ENCODE data around the gene FOSB. TPM values are rescaled to one million over a fixed set of nuclear protein-coding genes. Genes with fewer than 3 reads are reported as not detected.
"Not testable (repeated sequence)": the region's sequence is repeated elsewhere in the genome, so short reads cannot be mapped to it uniquely, and the experiment has no call there.

Gene FOSB
- total and polyA plus RNA-seq, 2 donors (not counting 3 experiments of a cell fraction or from before 2014, with no cell fraction given), result 2.0 to 10.7 TPM

- H3K4me2 ChIP-seq (ENCODE audit: insufficient read depth, low read length); DNase-seq (ENCODE audit: low read depth, low spot score); H3K9ac ChIP-seq (replicated peaks; ENCODE audit: extremely low read depth, insufficient read depth, low read length); POLR2A ChIA-PET; H3K27ac ChIP-seq (ENCODE audit: insufficient read depth, low read depth, low read length); H3K9me1 ChIP-seq (replicated peaks; ENCODE audit: control insufficient read depth, extremely low read depth, insufficient read depth, low read length); dilution Hi-C loops (cut with MboI; ENCODE audit: extremely low pct_ligation_motif_present, low sequenced_read_pairs); FAIRE-seq; BruUV-seq (replicated peaks); H3K27me3 ChIP-seq (ENCODE audit: control insufficient read depth in 2 of 2, insufficient read depth in 2 of 2, low read length in 2 of 2); intact Hi-C loops (cut with micrococcal nuclease); H2AFZ ChIP-seq (ENCODE audit: low read depth, low read length); H3K4me3 ChIP-seq (replicated peaks in 1 of 3; ENCODE audit: insufficient read depth in 1 of 3, low read depth in 1 of 3, low read length in 3 of 3); H4K20me1 ChIP-seq (replicated peaks; ENCODE audit: control insufficient read depth, extremely low read depth, insufficient read depth, low read length); H3K9me3 ChIP-seq (replicated peaks; ENCODE audit: control insufficient read depth, insufficient read depth, low read length); H3K36me3 ChIP-seq (ENCODE audit: control insufficient read depth in 2 of 2, extremely low read depth in 1 of 2, insufficient read depth in 2 of 2, low read length in 2 of 2): not testable (repeated sequence)
- Histone ChIP-seq H3K4me1 (ENCODE audit: control insufficient read depth, extremely low read depth, insufficient read depth, low read length) (peaks cover 43% of the 10 kb centered on the region), H3K79me2 (ENCODE audit: control insufficient read depth, insufficient read depth, low read length) (peaks cover 83% of the 10 kb centered on the region)
- CTCF ChIA-PET, result interaction anchor here (1.0 to 2.0 kb wide), 3 partner anchors 12 to 106 kb away, joined by 3 to 5 read pairs (median 3); no protein-coding TSS in a partner anchor
Observed at GRCh38 chr19:45510352-45510751, 42.6 kb downstream of the FOSB start.

- no TSS peak for BruUV-seq (replicated peaks)
- TF ChIP-seq MYC (IDR thresholded peaks at IDR 0.05; ENCODE audit: low read depth, low read length) (no peak), GATA2 (IDR thresholded peaks at IDR 0.05; ENCODE audit: insufficient read depth, insufficient read length, low read depth, low read length) (no peak), POLR2AphosphoS5 (IDR thresholded peaks at IDR 0.05; ENCODE audit: insufficient read depth, low read depth, low read length) (no peak), JUN (IDR thresholded peaks at IDR 0.05; ENCODE audit: borderline replicate concordance, insufficient read depth, insufficient read length, low read depth) (no peak), MAX (IDR thresholded peaks at IDR 0.05; ENCODE audit: insufficient read depth, insufficient read length) (no peak), FOS (IDR thresholded peaks at IDR 0.05; ENCODE audit: borderline replicate concordance, insufficient read depth, low read length) (no peak), EZH2 (IDR thresholded peaks at IDR 0.05; ENCODE audit: borderline replicate concordance, low read depth, low read length, severe bottlenecking) (no peak), POLR2A (IDR thresholded peaks at IDR 0.05; ENCODE audit: low read depth, low read length) (no peak), CTCF (IDR thresholded peaks at IDR 0.05; ENCODE audit: extremely low read depth in 1 of 2, insufficient read depth in 1 of 2, low read depth in 1 of 2, low read length in 2 of 2) (no peak)
- Histone ChIP-seq H3K27ac (ENCODE audit: insufficient read depth, low read depth, low read length) (no peak overlapping the region), H3K4me1 (ENCODE audit: control insufficient read depth, extremely low read depth, insufficient read depth, low read length) (peaks cover 40% of the 10 kb centered on the region), H3K9me1 (replicated peaks; ENCODE audit: control insufficient read depth, extremely low read depth, insufficient read depth, low read length) (no peaks in the 10 kb centered on the region), H3K27me3 (ENCODE audit: control insufficient read depth in 2 of 2, insufficient read depth in 2 of 2, low read length in 2 of 2) (no peaks in the 10 kb centered on the region), H2AFZ (ENCODE audit: low read depth, low read length) (no peak overlapping the region), H3K4me2 (ENCODE audit: insufficient read depth, low read length) (no peak overlapping the region), H3K79me2 (ENCODE audit: control insufficient read depth, insufficient read depth, low read length) (peaks cover 90% of the 10 kb centered on the region), H3K4me3 (replicated peaks in 1 of 3; ENCODE audit: insufficient read depth in 1 of 3, low read depth in 1 of 3, low read length in 3 of 3) (no peak overlapping the region), H3K36me3 (ENCODE audit: control insufficient read depth in 2 of 2, extremely low read depth in 1 of 2, insufficient read depth in 2 of 2, low read length in 2 of 2) (peaks cover 3 to 4% of the 10 kb centered on the region in 2 experiments), H3K9me3 (replicated peaks; ENCODE audit: control insufficient read depth, insufficient read depth, low read length) (no peaks in the 10 kb centered on the region), H4K20me1 (replicated peaks; ENCODE audit: control insufficient read depth, extremely low read depth, insufficient read depth, low read length) (no peaks in the 10 kb centered on the region), H3K9ac (replicated peaks; ENCODE audit: extremely low read depth, insufficient read depth, low read length) (no peak overlapping the region)
- DNase-seq (ENCODE audit: low read depth, low spot score), result no peak
- CTCF ChIA-PET, result interaction anchor here (2.0 kb wide), 1 partner anchor 72 kb away, joined by 5 read pairs; no protein-coding TSS in a partner anchor
- dilution Hi-C loops (cut with MboI; ENCODE audit: extremely low pct_ligation_motif_present, low sequenced_read_pairs) (no loop called here), intact Hi-C loops (cut with micrococcal nuclease) (no loop called here)
- POLR2A ChIA-PET, result no interaction called here
- no peak for FAIRE-seq
Observed at GRCh38 chr19:45511074-45511473, 43.3 kb downstream of the FOSB start.

Data from endothelial cell of umbilical vein (primary cell).